NCI-H774 (cell line): ENCODE measurements around the gene PDE1A.

Experiments
- DNase-seq: peaks from one replicate; lab custom pipeline; 2025; lab: John Stamatoyannopoulos, UW

Gene PDE1A

DNA sequence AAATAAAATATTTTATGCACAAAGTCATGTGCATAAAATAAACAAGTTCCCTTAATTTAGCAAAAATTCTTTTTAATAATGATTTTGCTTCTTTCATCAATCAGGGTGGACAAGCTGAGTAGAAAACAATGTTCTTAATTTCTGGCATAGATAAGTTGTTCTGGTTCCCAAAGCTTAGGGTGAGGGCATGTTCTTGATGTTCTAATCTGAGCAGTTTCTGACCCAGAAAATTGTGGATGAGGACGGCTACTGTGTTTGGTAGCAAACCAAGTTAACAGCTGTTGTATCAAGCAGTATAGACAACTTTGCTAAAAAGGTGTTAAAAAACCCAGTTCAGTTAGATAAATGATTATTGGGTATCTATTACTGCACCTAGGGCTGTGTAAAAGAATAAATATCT, 158.9 kb downstream of the PDE1A start:
- DNase-seq: no peak

GRCh38 chr2:182266909-182267308, 159.9 kb downstream of the PDE1A start:
- DNase-seq: no peak

DNA sequence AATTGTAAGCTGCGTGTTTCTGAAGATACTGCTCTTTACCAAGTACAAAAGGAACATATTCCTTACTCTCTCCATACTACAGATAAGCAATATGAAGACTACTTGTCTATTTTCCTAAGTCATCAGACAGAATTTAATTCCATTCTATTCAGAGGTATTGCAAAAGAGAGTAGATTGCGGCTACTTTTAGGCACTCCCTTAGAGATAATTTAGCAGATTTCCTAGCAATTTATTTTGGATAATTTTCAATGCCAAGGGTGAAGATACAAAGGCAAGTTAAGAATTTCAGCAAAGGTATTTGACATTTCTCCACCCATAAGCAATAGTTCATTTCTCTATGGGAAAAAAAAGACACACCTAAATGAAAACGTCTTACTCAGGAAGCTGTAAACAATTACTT, 161.1 kb downstream of the PDE1A start:
- DNase-seq: no peak

DNA sequence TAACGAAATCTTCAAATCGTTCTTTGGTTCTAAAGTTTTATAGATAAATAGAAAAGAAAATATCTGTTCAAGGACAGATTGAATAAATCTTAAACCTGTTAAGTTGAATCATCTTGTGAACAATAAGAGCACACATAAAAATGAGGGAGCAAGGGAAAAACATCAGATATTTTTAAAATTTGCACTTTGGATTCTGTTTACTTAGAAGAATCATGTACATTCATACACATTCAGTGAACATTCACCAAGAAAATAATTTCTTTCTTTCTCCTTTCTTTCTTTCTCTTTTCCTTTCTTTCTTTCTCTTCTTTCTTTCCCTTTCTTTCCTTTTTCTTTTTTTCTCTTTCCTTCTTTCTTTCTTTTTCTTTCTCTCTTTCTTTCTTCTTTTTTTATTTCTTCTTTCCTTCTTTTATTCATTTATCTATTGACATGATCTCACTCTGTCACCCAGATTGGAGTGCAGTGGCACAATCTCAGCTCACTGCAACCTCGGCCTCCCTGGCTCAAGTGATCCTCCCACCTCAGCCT, 164.9 kb downstream of the PDE1A start:
- no peak for DNase-seq

- no peak for DNase-seq
Measured at GRCh38 chr2:182259629-182260150, 167.1 kb downstream of the PDE1A start.

- no peak for DNase-seq
Measured at GRCh38 chr2:182252534-182252933, 174.3 kb downstream of the PDE1A start.

- DNase-seq: no peak
Measured at GRCh38 chr2:182248898-182249297, 177.9 kb downstream of the PDE1A start.

DNA sequence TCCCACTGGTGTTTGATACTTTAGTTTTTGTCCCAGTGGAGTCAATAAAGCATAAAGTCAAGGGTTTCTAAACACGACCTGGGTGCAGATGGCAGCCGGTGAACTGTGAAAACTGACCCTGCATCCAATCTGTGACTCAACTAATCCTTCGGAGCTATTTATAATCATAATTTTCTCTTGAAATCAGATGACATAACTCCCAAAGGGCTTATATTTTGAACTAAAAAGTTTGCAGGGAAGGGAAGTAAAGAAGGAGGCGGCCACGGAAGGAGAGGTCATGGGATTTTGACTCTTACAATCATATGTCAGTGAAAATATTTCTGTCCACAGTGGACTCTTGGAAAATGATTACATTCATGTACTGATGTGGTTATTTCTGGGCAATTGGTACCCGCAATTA, 178.5 kb downstream of the PDE1A start:
- no peak for DNase-seq

DNA sequence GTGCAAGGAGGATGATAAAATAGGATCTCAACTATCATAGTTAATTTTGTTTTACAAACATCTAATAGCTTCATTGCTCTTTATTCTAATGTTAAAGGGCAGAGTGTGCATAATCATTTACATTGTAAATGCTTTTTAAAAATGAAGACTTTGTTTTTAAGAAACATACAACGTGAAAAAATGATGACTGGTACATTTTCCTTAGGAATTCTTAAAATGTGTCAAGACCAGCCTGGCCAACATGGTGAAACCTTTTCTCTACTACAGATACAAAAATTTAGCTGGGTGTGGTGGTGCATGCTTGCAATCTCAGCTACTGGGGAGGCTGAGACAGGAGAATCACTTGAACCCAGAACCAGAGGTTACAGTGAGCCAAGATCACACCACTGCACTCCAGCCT, 179.0 kb downstream of the PDE1A start:
- DNase-seq: no peak

- no peak for DNase-seq
Measured at GRCh38 chr2:182245963-182246362, 180.9 kb downstream of the PDE1A start.

- no peak for DNase-seq
Measured at GRCh38 chr2:182242609-182243008, 184.2 kb downstream of the PDE1A start.

DNA sequence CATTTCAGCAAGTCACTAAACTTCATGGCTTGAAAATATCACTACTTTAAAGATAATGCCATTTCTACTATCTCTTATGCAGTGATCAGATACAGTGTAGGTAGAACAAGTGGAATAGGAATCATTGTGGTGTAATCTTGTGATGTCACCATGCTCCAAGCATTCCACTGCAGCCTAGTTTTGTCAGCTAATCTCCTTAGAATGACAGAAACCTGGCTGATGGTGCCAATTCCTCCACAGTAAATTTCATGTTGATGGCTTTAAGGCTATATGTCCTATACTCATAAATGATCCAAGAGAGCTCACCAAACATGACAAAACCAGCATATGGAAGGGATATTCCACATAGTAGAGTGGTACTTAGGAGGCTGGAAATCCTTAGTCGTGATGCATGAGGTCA, 184.9 kb downstream of the PDE1A start:
- DNase-seq: no peak

DNA sequence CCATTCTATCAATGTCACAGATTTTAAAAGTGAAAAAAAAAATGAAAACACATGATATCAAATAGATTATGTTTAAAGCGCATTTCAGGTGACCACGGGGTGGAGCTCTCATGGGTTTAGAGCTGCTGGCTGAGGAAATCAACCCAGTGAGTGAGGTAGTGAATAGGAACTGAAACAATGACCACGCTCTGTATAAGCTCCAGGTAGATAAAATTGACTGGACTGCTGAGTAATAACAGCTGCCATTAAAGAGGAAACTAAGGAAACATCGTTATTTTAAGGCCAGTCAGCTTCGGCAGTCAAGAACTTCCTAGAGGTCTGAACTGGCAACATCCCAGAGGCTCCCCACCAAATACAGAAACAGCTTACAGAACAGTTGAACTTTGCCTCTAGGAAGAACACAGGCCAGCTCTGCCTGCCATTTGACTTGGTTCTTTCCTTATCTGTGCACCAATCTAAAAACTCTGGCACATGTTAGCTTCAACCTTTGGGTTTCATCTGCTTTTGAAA, 185.9 kb downstream of the PDE1A start:
- DNase-seq: no peak

DNA sequence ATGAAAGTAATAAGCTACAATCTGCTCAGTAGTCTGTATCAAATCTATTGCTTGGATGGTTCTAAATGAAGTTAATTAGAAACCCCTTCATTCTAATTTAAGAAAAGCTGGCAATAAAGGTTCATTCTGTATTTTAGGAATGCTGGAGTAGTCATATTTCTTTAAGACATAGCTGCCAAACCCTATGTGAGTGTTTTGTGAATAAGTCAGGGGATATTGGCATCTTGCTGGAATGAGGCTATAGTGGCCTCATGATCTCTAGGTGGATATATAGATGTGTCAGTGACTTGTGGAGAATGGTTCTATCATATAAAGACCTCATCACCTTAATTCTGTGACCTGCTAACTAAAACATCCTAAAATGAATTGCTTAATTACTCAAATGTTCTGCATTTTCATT, 196.3 kb downstream of the PDE1A start:
- no peak for DNase-seq

DNA sequence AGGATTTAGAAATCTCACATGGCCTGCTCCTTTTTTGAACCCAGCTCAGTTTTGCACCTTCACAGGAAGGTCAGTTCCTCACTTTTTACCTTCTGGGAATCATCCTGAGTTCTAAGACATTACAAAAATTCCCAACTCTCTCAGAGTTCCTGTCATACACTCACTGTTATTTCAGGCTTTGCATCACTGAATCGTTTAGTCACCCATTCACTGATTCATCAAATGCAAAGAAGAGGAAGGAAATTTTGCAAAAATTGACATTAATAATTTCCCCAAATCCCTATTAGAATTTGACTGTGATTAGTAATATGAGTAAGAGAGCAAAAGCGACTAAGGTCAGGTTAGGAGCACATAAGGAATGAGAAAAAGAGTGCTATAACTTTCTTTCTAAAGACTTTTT, 197.5 kb downstream of the PDE1A start:
- no peak for DNase-seq

GRCh38 chr2:182228741-182229140, 198.1 kb downstream of the PDE1A start:
- DNase-seq: no peak

GRCh38 chr2:182228073-182228473, 198.8 kb downstream of the PDE1A start:
- peak; percentile 17 for DNase-seq

DNA sequence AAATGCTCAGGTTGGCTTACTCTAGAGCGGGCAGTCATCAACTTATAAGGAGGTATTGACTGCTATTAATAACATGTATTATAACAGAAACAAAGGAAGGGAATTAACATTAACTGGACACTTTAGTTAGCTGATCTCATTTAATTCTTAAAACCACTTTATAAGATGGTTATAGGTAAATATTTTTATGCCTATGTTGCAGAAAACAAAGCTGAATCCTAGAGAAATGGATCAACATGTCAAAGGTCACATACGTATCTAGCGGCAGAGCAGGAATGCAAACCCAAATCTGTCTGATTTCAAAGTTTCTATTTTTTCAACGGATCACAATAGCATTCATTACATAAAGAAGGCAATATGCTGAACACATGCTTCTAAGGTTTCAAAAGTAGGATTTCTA, 200.0 kb downstream of the PDE1A start:
- DNase-seq: no peak

GRCh38 chr2:182224669-182225068, 202.2 kb downstream of the PDE1A start:
- DNase-seq: no peak

DNA sequence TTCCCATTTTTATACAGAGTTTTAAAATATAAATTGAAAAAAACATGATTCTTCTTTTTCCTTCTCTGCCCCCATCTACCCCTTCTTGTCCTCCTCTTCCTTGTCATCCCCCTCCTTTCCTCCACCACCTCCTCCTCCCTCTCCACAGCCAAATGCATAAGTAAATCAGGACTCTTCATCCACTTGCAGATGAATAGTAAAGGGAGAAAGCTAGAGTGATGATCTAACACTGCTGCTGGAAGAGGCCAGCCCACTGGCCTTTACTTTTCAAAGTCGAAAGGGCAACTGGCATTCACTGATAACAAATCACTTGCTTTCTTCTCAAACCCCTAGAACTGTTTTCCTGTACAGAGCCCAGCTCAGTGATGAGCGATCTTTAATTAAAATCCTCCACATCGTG, 205.8 kb downstream of the PDE1A start:
- DNase-seq: no peak

DNA sequence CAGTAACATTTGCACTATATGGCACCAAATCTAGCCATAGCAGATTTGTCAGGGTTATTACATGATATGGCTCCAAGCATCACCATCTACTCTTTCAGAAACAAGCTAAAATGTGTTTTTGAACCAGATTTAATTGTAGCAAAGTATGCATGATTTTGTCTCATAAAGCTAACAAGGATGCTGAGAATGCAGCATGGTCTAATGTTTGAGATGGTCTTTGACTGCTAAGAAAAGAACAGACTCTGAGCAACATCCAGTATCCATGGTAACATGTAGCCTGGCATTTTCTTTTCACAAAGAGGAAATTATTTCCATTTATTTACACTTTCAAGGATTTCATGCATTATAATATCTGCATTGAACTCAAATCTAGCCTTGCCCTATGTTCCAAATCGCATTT, 206.5 kb downstream of the PDE1A start:
- no peak for DNase-seq

DNA sequence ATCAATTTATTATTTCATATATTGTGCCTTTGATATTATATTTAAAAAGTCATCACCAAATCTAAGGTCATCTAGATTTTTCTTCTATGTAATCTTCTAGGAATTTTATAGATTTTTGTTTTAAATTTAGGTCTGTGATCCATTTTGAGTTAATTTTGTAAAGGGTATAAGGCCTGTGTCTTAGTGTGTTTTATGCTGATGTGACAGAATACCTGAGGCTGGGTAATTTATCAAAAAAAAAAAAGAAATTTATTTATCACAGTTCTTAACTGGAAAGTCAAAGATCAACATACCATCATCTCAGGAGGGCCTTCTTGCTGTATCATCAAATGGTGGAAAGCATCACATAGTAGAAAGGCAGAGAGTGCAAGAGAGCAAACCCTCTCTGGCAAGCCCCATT, 216.2 kb downstream of the PDE1A start:
- DNase-seq: no peak

- DNase-seq: no peak
Measured at GRCh38 chr2:182208421-182208820, 218.4 kb downstream of the PDE1A start.

- DNase-seq: no peak
Measured at GRCh38 chr2:182207049-182207746, 219.6 kb downstream of the PDE1A start.
